Measurements from ENCODE around the gene EPB41L3. TPM values are rescaled to one million over a fixed set of nuclear protein-coding genes. Genes with fewer than 3 reads are reported as not detected.

Gene EPB41L3
- polyA plus RNA-seq, 2 of the 4 experiments (the other 2 are of a cell fraction): 0.46 to 1.00 TPM

- TF ChIP-seq ELK1 (IDR thresholded peaks at IDR 0.05; ENCODE audit: low read depth, low read length): no peak
- TF ChIP-seq SMC3 (IDR thresholded peaks at IDR 0.05): no peak
- TF ChIP-seq BCL3 (IDR thresholded peaks at IDR 0.05): no peak
- no peak for TF ChIP-seq MAFK (IDR thresholded peaks at IDR 0.05; ENCODE audit: partially characterized antibody)
- no peak for TF ChIP-seq ZC3H11A (IDR thresholded peaks at IDR 0.05)
- TF ChIP-seq HMGXB4 (CRISPR knock-in tag; IDR thresholded peaks at IDR 0.05; ENCODE audit: borderline replicate concordance): no peak
- no peak for TF ChIP-seq PHF8 (IDR thresholded peaks at IDR 0.05; ENCODE audit: borderline replicate concordance, low read depth)
- no peak for TF ChIP-seq FOXS1 (CRISPR knock-in tag; IDR thresholded peaks at IDR 0.05)
- TF ChIP-seq MAX (IDR thresholded peaks at IDR 0.05): no peak
Measured at GRCh38 chr18:5507756-5508155, 36.0 kb downstream of the EPB41L3 start (continued).

GRCh38 chr18:5506174-5506573, 37.6 kb downstream of the EPB41L3 start:
- ChIA-PET CTCF (no interaction called here), POLR2A (no interaction called here)
- no peaks in the 10 kb centered on the region for H3K9me3 ChIP-seq
- 29% methylated on average over 8 of the region's 8 CpGs for WGBS (ENCODE audit: missing lambda C conversion rate)
- no peak for TF ChIP-seq MAFK (IDR thresholded peaks at IDR 0.05; ENCODE audit: partially characterized antibody)
- TF ChIP-seq ZSCAN20 (CRISPR knock-in tag; IDR thresholded peaks at IDR 0.05): no peak
- TF ChIP-seq GATA3 (IDR thresholded peaks at IDR 0.05; ENCODE audit: borderline replicate concordance): no peak
- TF ChIP-seq BCL3 (IDR thresholded peaks at IDR 0.05): no peak
- TF ChIP-seq JUN (IDR thresholded peaks at IDR 0.05): no peak
- TF ChIP-seq CTCF (IDR thresholded peaks at IDR 0.05): no peak
- TF ChIP-seq E2F6 (IDR thresholded peaks at IDR 0.05; ENCODE audit: borderline replicate concordance, low read depth): no peak
- H3K4me1 ChIP-seq: no peaks in the 10 kb centered on the region
- H3K4me2 ChIP-seq: no peak overlapping the region
- no peak overlapping the region for H3K27ac ChIP-seq
- ATAC-seq (no peak), DNase-seq (ENCODE audit: low read depth in 1 of 2, low spot score in 1 of 2) (no peak), FAIRE-seq (no peak)
- H3K4me3 ChIP-seq: no peak overlapping the region

- no peak for FAIRE-seq
- POLR2A ChIA-PET: no interaction called here
- no peak for DNase-seq (ENCODE audit: low read depth in 1 of 2, low spot score in 1 of 2)
- H3K4me3 ChIP-seq: no peak overlapping the region
- H3K9me3 ChIP-seq: no peaks in the 10 kb centered on the region
- ATAC-seq: no peak
- H3K4me1 ChIP-seq: no peaks in the 10 kb centered on the region
- CTCF ChIA-PET: no interaction called here
- H3K4me2 ChIP-seq: no peak overlapping the region
- H3K27ac ChIP-seq: no peak overlapping the region
- TF ChIP-seq REST (IDR thresholded peaks at IDR 0.05) (no peak), ESRRA (IDR thresholded peaks at IDR 0.05; ENCODE audit: borderline replicate concordance, low read length) (no peak), CBX2 (IDR thresholded peaks at IDR 0.05; ENCODE audit: borderline replicate concordance, low read depth) (no peak), JUNB (IDR thresholded peaks at IDR 0.05) (no peak), ZC3H11A (IDR thresholded peaks at IDR 0.05) (no peak), EHF (CRISPR knock-in tag; IDR thresholded peaks at IDR 0.05) (no peak), CBX8 (IDR thresholded peaks at IDR 0.05) (no peak), TP53 (CRISPR knock-in tag; IDR thresholded peaks at IDR 0.05) (no peak), RCOR1 (IDR thresholded peaks at IDR 0.05; ENCODE audit: low read depth, low read length) (no peak)
Measured at GRCh38 chr18:5503740-5504139, 40.1 kb downstream of the EPB41L3 start.

Measured in A549 (cell line).